ENCODE measurements around the gene ANKRD65. TPM values are rescaled to one million over a fixed set of nuclear protein-coding genes. Genes with fewer than 3 reads are reported as not detected.

ANKRD65 gene
- total RNA-seq, 1 donor from 2014 or later: 38.4 TPM

DNA sequence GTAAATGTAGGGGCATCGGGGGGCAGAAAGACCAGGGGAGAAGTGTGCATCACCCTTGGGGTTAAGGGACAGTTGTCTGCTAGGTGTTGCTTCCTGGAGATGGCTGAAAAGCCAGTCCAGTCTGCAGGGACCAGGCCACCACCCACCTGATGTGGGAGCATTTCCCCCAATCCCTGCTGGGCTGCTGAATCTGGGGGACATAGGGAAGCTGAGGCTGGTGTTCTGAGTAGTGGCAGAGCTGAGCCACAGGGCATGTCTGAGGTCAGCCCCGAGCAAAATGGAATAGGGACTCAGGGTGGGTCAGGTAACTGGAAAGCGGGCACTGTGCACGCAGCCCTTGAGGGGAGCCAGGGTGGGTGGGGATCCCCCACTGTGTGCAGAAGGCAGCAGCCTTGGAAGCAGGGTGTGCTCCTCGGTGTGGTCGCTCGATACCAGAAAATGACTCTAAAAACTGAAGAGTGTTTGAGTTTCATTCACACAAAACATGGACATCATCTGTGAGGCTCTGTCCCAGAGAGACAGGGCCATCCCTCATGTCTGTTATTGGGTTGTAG, 19.5 kb downstream of the ANKRD65 start:
- no peaks in the 10 kb centered on the region for H3K36me3 Mint-ChIP-seq (ENCODE audit: unreplicated experiment)
- peaks cover 5% of the 10 kb centered on the region for H3K4me1 Mint-ChIP-seq (ENCODE audit: low read depth, unreplicated experiment)
- peak overlapping the region; percentile 17 for H3K27ac Mint-ChIP-seq (ENCODE audit: unreplicated experiment)

DNA sequence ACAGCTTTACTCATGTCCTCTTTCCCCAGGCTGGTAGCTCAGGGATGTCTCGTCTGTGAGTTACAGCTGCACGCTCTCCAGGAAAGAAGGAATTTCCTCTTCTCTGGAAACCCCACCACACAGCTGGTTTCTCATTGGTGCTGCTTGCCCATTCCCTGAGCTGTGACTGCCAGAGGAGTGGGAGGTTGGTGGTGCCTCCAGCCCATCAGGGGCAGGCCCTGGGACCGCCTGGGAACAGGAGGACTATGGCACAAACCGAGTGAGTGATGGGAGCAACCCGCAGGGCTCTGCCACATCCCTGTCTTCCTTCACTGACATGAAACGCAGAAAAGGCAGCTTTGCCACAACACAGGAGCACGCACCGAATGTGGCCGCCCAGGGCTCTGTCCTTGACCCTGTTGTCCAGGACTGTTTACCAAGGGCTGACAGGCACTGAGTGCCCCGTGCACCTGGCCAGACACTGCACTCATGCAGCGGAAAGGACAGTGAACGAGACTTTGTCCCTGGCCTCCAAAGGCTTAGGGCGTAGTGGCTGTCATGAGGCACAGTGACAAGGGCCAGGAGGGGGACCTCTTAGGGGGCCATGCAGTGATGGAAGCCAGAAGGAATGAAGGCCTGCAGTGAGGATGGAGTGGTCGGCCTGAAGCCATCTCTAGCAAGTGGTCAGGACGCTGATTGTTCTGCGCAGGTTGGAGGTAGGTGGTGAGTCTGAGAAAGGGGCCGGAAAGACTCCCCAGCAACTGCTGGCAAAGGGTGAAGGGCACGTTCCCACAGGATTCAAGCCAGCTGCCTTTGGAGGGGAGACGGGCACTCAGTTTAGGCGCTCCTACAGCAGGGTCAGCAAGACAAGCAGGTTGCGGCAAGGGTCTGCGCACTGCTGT, 20.3 kb downstream of the ANKRD65 start:
- H3K4me1 Mint-ChIP-seq (ENCODE audit: low read depth, unreplicated experiment): peaks cover 4% of the 10 kb centered on the region
- peaks cover 3% of the 10 kb centered on the region for H3K27me3 Mint-ChIP-seq (ENCODE audit: unreplicated experiment)
- no peaks in the 10 kb centered on the region for H3K36me3 Mint-ChIP-seq (ENCODE audit: unreplicated experiment)
- peak overlapping the region; percentile 75 for H3K27ac Mint-ChIP-seq (ENCODE audit: unreplicated experiment)
- DNase-seq: no peak
- H3K9me3 Mint-ChIP-seq (ENCODE audit: unreplicated experiment): peaks cover 22% of the 10 kb centered on the region
- peak overlapping the region; percentile 93 for H3K4me3 Mint-ChIP-seq (ENCODE audit: unreplicated experiment)
- TF ChIP-seq, protein P1, sequence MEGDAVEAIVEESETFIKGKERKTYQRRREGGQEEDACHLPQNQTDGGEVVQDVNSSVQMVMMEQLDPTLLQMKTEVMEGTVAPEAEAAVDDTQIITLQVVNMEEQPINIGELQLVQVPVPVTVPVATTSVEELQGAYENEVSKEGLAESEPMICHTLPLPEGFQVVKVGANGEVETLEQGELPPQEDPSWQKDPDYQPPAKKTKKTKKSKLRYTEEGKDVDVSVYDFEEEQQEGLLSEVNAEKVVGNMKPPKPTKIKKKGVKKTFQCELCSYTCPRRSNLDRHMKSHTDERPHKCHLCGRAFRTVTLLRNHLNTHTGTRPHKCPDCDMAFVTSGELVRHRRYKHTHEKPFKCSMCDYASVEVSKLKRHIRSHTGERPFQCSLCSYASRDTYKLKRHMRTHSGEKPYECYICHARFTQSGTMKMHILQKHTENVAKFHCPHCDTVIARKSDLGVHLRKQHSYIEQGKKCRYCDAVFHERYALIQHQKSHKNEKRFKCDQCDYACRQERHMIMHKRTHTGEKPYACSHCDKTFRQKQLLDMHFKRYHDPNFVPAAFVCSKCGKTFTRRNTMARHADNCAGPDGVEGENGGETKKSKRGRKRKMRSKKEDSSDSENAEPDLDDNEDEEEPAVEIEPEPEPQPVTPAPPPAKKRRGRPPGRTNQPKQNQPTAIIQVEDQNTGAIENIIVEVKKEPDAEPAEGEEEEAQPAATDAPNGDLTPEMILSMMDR (IDR thresholded peaks at IDR 0.05; ENCODE audit: partially characterized antibody, unreplicated experiment): no peak

More for the DNA sequence above, 19.5 kb downstream of the ANKRD65 start:
- Mint-ChIP-seq H3K9me3 (ENCODE audit: unreplicated experiment) (peaks cover 24% of the 10 kb centered on the region), H3K4me3 (ENCODE audit: unreplicated experiment) (peak overlapping the region; percentile 69), H3K27me3 (ENCODE audit: unreplicated experiment) (peaks cover 3% of the 10 kb centered on the region)
- TF ChIP-seq, protein P1 (IDR thresholded peaks at IDR 0.05; ENCODE audit: partially characterized antibody, unreplicated experiment): no peak
- DNase-seq: no peak

DNA sequence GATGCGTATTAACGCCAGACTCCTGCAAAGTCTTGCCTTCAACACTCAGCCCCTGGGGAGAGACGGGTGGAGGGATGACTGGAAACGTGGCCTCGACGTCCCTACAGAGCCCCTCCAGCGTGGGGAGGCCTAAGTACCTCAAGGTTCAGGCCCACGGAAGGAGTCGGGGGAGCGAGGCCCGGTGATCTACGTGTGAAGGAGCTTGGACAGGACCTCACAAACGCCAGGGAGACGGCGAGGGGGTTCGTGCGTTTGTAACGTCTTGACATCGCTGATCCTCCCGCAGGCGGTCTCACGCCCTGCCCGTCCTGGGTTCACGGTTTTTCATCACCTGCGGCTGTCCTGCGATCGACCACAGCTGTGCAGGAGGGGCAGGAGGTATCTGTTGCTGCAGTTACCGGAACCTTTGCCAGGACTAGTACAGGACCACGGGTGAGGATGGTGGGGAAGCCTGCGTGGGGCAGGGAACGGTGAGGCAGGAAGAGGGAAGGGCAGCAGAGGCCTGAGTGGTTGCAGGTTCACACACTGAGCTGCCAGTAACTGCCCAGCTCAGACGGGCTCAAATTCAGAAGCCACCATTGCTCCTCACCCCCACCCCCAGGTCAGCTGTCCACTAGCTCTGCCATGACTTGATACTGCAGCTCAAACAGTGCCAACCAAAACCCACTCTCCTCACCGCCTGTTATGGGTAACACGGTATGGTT, 21.1 kb downstream of the ANKRD65 start:
- peak overlapping the region; percentile 75 for H3K27ac Mint-ChIP-seq (ENCODE audit: unreplicated experiment)
- TF ChIP-seq, protein P1 (IDR thresholded peaks at IDR 0.05; ENCODE audit: partially characterized antibody, unreplicated experiment): no peak
- H3K36me3 Mint-ChIP-seq (ENCODE audit: unreplicated experiment): no peaks in the 10 kb centered on the region

DNA sequence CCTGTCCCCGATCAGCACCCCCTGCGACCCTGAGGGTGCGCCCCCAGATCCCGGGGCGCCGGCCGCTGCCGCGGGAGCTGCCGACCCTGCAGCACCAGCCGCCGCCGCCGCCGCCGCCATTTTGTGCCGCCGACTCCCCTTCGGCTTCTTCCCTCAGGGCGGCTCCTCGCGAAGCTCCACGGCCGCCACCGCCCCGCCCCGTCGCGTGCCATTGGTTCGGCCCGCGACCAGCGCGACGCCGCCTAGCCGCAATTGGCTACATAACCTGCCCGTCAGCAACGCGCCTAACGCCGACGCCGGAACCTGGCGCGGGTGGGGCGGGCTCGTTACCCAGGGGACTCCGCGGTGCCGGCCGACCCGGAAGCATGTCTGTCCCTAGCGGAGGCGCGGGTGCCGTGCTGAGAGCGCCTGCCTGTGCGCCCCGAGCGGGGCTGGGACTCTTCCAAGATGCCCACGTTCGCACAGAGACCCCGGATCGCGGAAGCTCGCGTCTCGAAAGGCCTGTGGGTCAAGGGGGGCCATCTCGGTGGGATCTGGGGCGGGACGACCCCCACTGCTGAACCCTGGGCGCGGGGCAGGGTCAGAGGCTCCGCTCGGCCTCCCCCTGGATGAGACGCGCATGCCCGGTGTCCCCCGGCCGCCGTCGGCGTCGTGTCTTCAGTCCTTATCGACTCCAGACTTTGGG, 21.7 kb downstream of the ANKRD65 start, which contains the start of gene CCNL2:
CCNL2 (minus strand) TSS at position 149 of the 685 bp plus-strand sequence; CDS start at position 120, 29 bp downstream.
- no peaks in the 10 kb centered on the region for H3K27me3 Mint-ChIP-seq (ENCODE audit: unreplicated experiment)

More for the DNA sequence above, 21.1 kb downstream of the ANKRD65 start:
- peak overlapping the region; percentile 93 for H3K4me3 Mint-ChIP-seq (ENCODE audit: unreplicated experiment)
- DNase-seq: no peak
- H3K4me1 Mint-ChIP-seq (ENCODE audit: low read depth, unreplicated experiment): peaks cover 8% of the 10 kb centered on the region
- H3K9me3 Mint-ChIP-seq (ENCODE audit: unreplicated experiment): peaks cover 26% of the 10 kb centered on the region
- H3K27me3 Mint-ChIP-seq (ENCODE audit: unreplicated experiment): peaks cover 3% of the 10 kb centered on the region

More for the DNA sequence above, 21.7 kb downstream of the ANKRD65 start, which contains the start of gene CCNL2:
- Mint-ChIP-seq H3K9me3 (ENCODE audit: unreplicated experiment) (peaks cover 23% of the 10 kb centered on the region), H3K27ac (ENCODE audit: unreplicated experiment) (peak within 1 kb of the TSS; percentile 93), H3K4me3 (ENCODE audit: unreplicated experiment) (peak within 1 kb of the TSS; percentile 98), H3K4me1 (ENCODE audit: low read depth, unreplicated experiment) (peaks cover 10% of the 10 kb centered on the region), H3K36me3 (ENCODE audit: unreplicated experiment) (no peaks in the 10 kb centered on the region)
- TF ChIP-seq, protein P1 (IDR thresholded peaks at IDR 0.05; ENCODE audit: partially characterized antibody, unreplicated experiment): peak; percentile 59
- peak; percentile 100 for DNase-seq
